ENCODE data around the gene GALNT17. TPM values are rescaled to one million over a fixed set of nuclear protein-coding genes. Genes with fewer than 3 reads are reported as not detected.

Gene GALNT17
- total and polyA plus RNA-seq, 2 experiments from 2014 or later, result 11.1 to 65.6 TPM

DNA sequence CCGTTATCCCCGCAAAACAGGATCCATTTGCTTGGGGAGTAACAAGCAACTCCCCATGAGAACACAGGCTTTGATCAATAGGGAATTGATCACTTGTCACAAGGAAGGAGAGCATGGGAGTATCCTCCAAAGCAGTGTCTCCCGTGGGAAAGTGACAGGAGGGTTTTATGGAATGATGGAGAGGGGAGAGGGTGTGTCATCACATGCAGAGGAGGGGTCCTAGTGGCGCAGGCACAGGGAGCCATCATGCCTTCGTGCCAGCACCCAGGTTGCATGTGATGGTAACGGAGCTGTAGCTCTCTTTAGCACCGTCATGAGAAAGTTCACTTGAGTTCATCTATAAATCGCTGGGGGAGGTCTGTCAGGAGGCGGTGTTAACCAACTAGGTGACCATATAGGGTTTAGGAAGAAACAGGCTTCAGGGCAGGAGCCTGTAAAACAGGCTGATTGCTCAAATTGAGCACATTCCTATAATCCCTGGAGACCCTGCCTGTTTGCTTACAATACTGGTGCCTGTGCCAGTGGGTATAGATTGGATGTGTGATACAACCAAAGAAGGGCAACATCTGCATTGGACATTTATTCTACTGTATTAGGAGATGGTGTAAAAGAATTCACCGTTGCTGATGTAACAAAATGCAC is 428.5 kb downstream of the GALNT17 start (continued):
- TF ChIP-seq ZNF462 (CRISPR knock-in tag; IDR thresholded peaks at IDR 0.05) (no peak), ZNF331 (CRISPR knock-in tag; IDR thresholded peaks at IDR 0.05; ENCODE audit: low read depth) (no peak), NANOG (IDR thresholded peaks at IDR 0.05; ENCODE audit: borderline replicate concordance) (no peak)

DNA sequence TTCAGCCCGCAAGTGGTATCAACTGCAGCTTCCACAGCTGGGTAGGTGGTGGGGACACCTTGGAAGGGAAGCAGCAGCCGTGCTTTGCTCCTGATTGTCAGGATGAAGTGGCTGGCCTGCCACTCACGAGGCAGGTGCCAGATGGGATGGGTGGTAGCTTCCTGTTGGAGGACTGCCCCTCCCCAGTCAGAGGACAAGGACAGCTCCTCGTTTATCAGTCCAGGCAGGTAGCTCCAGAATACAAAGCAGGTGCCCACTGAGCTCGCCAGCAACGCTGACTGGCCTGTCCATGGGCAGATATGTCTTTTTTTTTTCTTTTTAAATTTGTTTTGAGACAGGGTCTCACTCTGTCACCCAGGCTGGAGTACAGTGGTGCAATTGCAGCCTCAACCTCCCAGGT is 431.3 kb downstream of the GALNT17 start:
- peaks cover 13% of the 10 kb centered on the region for H3K36me3 Mint-ChIP-seq (ENCODE audit: low read depth)
- H3K27me3 Mint-ChIP-seq (ENCODE audit: insufficient read depth, low read depth, poor library complexity), result peaks cover 7% of the 10 kb centered on the region
- Histone ChIP-seq H3K4me1 (ENCODE audit: insufficient read depth) (peaks cover 22% of the 10 kb centered on the region), H3K27ac (ENCODE audit: low read depth) (no peak overlapping the region), H3F3A (replicated peaks; ENCODE audit: low read depth) (no peaks in the 10 kb centered on the region; the same call in 1 of the 2 replicates), H3K36me3 (ENCODE audit: insufficient read depth) (no peaks in the 10 kb centered on the region), H4K20me1 (replicated peaks; ENCODE audit: insufficient read depth) (no peaks in the 10 kb centered on the region), H2AFZ (no peak overlapping the region), H3K9me2 (ENCODE audit: insufficient read depth) (no peaks in the 10 kb centered on the region), H3K79me2 (replicated peaks; ENCODE audit: insufficient read depth) (0 out of 2 replicates have a peak, but pooled peaks cover 5% of the 10 kb centered on the region), H3K4me3 (no peak overlapping the region), H3K4me2 (no peak overlapping the region), H3K27me3 (ENCODE audit: insufficient read depth) (no peaks in the 10 kb centered on the region)
- ATAC-seq (no peak), DNase-seq (ENCODE audit: low spot score) (no peak)
- H3K4me1 Mint-ChIP-seq, result peaks cover 17% of the 10 kb centered on the region
- H3K4me3 Mint-ChIP-seq, result no peak overlapping the region
- H3K27ac Mint-ChIP-seq, result no peak overlapping the region
- peaks cover 13% of the 10 kb centered on the region; the same call in 2 of the 3 replicates for H3K9me3 Mint-ChIP-seq
- no peak for TF ChIP-seq EZH2 (IDR thresholded peaks at IDR 0.05; ENCODE audit: low read depth, unreplicated experiment)
- no peak for TF ChIP-seq STAT1 (IDR thresholded peaks at IDR 0.05; ENCODE audit: unreplicated experiment)
- no peak for TF ChIP-seq POLR2AphosphoS5 (IDR thresholded peaks at IDR 0.05; ENCODE audit: low read depth)
- TF ChIP-seq, protein P1, sequence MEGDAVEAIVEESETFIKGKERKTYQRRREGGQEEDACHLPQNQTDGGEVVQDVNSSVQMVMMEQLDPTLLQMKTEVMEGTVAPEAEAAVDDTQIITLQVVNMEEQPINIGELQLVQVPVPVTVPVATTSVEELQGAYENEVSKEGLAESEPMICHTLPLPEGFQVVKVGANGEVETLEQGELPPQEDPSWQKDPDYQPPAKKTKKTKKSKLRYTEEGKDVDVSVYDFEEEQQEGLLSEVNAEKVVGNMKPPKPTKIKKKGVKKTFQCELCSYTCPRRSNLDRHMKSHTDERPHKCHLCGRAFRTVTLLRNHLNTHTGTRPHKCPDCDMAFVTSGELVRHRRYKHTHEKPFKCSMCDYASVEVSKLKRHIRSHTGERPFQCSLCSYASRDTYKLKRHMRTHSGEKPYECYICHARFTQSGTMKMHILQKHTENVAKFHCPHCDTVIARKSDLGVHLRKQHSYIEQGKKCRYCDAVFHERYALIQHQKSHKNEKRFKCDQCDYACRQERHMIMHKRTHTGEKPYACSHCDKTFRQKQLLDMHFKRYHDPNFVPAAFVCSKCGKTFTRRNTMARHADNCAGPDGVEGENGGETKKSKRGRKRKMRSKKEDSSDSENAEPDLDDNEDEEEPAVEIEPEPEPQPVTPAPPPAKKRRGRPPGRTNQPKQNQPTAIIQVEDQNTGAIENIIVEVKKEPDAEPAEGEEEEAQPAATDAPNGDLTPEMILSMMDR (conservative IDR thresholded peaks at IDR 0.05; ENCODE audit: low read depth in 2 of 2), result no peak
- no peak for TF ChIP-seq NANOG (IDR thresholded peaks at IDR 0.05; ENCODE audit: borderline replicate concordance)
- no peak for TF ChIP-seq ZNF331 (CRISPR knock-in tag; IDR thresholded peaks at IDR 0.05; ENCODE audit: low read depth)
- TF ChIP-seq ZNF462 (CRISPR knock-in tag; IDR thresholded peaks at IDR 0.05), result no peak

Measured in GM23338 (cell line).